ENCODE measurements around the gene MRPL44.

MRPL44 gene

DNA sequence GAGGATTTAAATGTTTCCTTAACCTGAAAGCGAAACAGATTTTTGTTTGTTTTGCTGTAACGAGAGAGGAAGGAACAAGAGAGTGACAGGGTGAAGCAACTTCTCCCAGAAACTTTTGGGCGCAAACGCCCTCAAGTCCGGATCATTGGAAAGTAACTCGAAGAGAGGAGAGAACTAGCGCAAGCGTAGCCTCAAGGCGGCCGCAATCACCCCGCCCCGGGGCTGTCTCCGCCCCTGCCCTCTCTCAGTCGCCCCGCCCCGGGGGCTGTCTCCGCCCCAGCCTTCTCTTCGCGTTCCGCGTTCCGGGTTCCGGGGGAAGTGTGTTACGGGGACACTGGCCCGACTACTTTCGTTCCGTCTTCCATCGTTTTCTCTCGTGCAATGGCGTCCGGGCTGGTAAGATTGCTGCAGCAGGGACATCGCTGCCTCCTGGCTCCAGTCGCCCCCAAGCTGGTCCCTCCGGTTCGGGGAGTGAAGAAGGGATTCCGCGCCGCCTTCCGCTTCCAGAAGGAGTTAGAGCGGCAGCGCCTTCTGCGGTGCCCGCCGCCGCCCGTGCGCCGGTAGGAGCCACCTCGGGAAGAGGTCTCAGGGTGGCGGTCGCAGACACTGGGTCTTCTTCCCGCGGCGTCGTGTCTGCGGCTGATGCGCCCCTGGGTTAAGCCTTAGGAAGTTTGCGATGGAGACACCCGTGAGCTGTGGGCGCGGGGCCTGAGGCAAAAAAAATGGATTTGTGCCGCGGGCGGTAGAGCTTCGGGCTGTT, at the start of gene MRPL44:
Gene MRPL44, plus strand, starts transcription at position 372 of the 760 bp plus-strand sequence. Its CDS starts 10 bp downstream, at position 382.
- in situ Hi-C loops (cut with MboI; ENCODE audit: low sequenced_read_pairs) = loop anchor here (25.0 kb wide), 1 partner anchor 680 kb away; no protein-coding TSS in a partner anchor

DNA sequence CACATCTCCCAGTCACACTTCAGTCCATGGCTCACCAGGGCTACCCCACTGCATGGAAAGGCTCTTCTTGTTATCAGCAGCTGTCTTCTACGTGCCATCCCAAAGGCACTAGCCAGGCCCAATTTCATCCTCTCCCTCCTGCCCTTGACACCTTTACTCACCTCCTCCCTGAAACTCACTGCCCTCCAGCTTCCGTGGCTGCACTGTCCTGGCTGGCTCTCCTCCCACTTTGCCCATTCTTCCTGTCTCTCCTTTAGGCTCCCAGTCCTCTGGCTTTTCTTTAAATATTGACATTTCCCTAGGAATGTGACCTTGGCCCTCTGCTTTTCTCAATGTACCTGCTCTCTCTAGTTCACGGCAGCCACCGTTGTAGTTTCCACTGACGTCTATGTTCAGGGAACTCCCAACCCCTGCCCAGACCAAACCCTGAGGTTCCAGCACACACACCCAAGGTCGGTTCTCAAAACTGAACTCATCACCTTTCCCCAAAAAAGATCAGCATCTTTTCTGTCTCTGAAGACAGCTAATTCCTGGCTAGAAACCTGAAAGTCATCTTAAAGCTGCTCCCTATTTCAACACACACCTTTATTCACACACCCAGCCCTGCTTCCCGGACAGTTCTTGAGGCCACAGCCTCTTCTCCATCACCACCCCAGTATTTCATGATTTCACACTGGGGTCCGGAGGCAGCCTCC, 48.8 kb upstream of the MRPL44 start:
- in situ Hi-C loops (cut with MboI; ENCODE audit: low sequenced_read_pairs) = no loop called here

DNA sequence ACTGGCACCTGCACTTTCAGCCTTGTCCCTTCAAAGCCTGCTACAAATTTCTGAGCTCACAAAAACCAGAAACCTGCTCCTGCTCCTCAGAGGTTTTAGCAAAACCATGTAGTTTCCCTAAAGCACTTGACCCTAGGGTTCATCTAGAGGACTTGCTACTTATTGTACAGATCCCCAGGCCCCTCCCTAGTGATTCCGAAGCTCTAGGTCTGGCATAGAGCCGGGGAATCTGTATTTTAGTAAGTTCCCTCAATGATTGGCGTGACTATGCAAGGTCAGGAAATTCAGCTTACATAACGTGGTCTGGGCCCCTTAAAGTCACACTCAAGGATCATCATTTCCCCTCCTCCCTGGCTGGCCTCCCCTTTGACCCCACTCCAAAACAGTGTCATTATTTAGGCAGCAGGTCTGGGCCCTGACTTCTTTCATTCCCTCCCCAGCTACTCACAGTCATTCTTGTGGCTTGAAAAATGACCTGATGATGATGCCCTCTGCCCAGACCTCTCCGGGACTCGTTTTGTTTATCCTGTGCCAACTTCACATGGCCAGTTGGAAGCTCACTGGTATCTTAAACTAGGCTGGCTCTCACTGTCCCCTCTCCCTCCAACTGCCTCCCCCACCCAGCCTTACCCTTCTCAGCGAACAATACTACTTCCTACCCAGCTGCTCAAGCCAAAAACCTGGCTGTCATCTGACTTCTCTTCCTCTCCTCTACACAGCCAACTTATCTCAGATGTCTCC, 48.1 kb upstream of the MRPL44 start:
- in situ Hi-C loops (cut with MboI; ENCODE audit: low sequenced_read_pairs) = no loop called here

DNA sequence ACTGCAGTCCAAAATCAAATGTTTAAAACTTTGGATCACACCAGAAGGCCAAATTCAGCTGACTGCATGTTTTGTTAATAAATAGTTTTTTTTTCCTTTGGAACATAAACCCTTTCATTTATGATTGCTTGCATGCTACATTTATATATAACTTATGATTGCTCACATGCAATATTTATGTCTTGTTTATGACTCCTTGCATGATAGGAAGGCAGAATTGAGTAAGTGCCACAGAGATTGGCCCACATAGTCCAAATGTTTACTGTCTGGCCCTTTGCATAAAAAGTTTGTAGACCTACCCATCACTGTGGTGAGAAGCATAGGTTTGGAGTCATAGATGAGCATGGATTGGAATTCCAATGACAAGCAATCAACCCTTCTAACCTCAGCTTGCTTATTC, 42.9 kb upstream of the MRPL44 start:
- in situ Hi-C loops (cut with MboI; ENCODE audit: low sequenced_read_pairs) = no loop called here

DNA sequence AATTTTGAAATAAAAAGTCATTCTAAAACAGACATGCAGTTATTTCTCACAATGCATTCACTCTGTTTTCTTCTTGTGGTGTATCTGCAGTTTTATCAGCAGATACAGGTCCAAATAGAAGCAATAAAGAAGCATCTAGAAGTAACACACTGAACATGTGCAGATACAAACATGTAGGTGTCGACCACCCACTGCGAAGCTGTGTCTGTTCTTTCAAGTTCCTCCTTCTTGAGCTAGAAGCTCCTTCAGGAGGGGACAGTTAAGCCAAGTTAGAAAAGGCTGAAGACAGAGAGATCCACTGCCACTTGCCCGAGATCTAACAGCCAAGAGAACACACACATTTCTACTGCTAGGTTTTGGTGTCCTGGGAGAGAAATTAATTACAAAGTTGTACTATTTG, 42.2 kb upstream of the MRPL44 start:
- in situ Hi-C loops (cut with MboI; ENCODE audit: low sequenced_read_pairs) = no loop called here

DNA sequence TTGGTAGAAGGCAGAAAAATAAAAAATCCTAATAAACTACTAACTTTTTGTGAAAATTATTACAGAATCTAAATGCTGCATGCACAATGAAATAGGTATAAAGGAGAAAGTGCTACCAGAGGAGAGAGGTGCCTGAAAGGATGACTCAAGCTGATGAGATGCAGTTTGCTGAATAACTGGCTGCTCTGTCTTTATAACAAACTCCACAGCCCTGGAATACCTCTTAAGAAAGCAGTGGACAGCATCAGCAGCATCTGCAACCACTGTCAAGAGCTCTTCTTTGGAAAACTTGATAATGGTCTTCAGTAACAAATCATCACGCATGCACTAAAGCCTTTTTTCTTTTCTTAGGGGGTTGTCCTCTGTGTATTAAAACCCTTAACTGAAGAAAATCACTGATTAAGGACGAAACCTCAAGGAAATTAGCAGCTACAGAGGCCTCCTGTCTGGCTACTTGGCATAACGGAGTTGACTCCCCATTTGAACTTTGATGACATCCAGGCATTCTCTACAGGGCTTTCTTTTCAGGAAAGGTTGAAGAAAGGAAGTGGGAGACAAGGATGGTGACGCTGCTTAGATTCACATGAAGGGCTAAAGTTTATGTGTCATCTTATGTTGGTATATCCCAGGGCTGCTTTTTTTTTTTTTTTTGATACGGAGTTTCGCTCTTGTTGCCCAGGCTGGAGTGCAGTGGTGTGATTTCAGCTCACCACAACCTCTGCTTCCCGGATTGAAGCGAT, 40.9 kb upstream of the MRPL44 start:
- in situ Hi-C loops (cut with MboI; ENCODE audit: low sequenced_read_pairs) = no loop called here

DNA sequence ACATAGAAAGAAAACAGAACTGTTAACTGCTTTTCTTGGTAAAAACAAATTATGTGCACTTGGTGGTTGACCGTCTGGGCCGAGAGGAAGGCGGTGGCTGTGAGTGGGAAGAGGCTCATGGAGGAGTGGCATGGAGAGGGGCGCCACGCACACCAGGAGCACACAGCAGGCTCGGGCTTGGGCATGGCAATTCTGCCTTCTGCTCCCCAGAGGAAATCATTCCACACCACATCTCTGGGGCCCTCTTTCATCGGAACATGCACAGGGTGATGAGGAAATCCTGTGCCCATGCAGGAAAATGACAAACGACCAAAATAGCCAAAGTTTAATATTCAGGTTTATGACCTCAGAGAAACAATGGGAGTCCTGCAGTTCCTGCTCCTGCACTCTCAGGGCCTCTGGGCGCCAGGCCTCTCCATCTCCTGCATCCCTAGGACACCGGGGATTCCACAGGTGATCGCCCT, 38.6 kb upstream of the MRPL44 start:
- in situ Hi-C loops (cut with MboI; ENCODE audit: low sequenced_read_pairs) = no loop called here

DNA sequence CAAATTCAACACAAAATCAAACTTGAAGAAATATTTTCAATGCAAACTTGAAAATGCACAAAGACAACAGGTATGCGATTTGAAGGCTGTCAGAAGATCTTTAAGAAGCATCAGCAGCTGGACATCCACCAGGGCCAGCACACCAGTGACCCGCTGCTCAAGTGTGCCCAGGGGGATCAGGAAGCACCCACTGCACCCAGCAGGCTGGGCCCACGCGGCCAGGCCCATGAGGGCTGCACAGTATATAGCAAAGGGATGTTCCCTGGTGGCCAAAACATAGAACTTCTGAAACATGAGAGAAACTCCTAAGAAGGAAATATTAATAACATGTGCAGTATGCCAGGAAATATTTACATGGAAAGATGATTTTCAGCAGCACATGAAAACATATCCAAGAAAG, 37.2 kb upstream of the MRPL44 start:
- in situ Hi-C loops (cut with MboI; ENCODE audit: low sequenced_read_pairs) = no loop called here

DNA sequence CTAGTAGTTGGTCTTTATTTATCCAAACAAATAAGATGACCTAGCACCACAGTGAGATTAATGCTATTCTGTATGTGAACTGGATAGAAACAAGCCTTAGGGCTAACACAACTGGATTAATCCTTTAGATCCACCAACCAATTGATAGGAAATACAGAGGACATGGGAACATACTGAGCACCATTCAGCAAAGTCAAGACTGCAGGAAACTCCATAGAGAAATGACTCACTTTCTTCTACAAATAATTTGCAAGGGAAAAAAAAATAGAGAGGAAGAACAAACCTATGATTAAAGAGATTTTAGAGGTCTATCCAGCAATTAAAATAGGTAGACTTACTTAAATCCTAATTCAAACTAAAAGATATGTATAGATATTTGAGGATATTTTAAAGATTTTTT, 36.1 kb upstream of the MRPL44 start:
- in situ Hi-C loops (cut with MboI; ENCODE audit: low sequenced_read_pairs) = no loop called here

DNA sequence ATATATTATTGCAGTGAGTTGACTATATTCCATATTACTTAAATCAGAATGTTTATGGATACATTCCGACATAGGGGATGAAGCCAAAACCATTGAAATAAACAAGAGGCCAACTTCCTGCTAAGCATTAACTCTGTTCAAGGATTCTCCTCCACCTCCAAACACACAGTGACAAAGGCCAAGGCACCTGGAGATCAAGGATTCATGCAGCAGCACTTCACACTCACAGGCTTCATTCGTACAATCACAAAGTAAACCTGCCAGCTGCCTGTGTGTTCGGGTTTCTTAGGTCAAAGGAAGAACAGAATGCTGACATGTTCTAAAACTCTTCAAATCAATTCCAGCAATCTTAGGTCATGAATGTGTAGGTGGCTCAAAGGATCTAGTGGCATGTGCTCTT, 35.0 kb upstream of the MRPL44 start:
- in situ Hi-C loops (cut with MboI; ENCODE audit: low sequenced_read_pairs) = no loop called here

DNA sequence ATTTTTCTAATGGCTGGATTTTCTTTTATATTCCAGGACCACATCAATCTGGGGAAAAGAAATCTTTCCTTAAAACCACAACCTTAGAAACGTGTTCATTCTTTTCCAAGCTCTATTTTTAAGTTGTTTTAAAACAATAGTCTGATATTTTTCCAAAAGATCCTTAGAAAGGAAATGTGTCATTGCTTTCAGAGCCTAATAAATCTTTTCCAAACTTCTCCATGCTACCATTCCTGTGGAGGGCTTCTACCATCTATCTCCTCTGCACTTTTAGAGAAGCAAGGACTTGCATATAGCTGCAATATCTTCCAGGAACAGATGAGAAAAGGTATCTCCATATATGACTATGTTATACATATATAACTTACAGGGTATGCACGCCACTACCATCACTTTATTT, 33.3 kb upstream of the MRPL44 start:
- in situ Hi-C loops (cut with MboI; ENCODE audit: low sequenced_read_pairs) = no loop called here

DNA sequence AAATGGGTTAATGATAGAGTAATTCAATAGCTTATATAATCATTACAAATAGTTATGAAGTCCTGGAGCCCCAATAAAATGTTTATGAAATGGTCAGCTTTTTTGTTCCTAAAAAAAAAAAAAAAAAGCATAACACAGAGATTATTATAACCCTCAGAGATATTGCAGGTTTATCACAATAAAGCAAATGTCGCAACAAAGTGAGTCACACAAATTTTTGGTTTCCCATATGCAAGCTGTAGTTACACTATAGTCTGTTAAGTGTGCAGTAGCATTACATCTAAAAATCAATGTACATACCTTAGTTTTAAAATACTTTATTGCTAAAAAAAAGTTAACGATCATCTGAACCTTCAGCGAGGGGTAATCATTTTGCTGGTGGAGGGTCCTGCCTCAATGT, 32.2 kb upstream of the MRPL44 start:
- in situ Hi-C loops (cut with MboI; ENCODE audit: low sequenced_read_pairs) = no loop called here

DNA sequence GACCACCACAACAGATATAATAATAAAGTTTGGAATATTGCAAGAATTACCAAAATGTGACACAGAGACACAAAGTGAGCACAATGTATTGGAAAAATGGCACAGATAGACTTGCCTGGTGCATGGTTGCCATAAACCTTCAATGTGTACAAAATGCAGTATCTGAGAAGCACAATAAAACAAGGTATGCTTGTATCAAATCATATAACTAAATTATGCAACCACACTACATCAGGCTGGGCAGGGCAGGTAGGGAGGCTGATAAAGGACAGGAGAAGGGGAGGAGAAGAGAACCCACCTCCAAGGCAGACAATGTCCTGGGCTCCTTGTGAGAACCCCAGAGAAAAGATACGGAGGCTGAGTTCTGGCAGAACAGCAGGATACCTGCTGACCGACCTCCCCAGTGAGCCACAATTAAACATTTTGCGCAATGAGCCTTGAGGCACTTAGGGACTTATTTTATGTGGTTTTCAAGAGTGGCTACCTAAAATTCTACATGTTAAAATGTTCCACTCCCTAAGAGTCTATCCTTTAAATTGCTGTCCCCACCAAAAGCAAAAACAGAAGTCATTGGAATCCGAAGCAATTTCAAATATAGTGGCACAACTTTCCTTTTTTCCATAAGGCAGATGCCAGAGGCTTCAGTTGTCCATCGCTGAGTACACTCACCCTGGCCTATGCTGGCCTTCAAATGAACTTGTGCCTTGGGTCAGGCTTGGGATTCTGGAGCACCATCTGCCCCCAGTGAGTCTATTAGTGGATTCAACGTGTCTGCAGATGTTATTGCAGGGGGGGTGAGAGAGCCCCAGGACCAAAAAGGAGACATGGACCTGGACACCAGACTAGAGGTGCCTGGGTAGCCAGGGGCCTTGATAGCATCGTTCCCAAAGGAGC, 28.9 kb upstream of the MRPL44 start:
- in situ Hi-C loops (cut with MboI; ENCODE audit: low sequenced_read_pairs) = no loop called here

DNA sequence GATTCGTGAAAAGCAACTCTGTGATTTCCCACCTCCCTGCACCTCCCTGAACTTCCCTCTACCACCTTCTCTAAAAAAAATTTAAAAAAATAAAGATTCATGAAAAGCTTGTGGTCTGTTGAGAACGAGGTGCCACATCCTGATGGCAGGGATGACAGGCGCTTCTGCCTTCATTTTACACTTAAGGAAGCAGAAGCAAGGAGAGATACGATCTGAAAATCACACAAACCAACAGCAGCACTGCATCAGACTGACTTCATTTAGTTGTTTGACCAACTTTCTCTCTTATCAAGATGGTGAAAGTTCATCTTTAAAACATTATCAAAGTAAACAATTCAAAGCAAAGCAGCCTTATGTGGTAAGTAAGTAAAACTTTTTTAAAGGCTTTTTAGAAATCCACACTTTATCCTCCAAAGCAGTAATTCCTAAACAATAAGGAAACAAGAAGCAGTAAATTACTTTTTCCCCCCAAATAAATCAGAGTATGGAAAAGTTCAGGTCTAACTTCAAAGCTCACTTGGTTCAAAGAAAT, 27.6 kb upstream of the MRPL44 start:
- in situ Hi-C loops (cut with MboI; ENCODE audit: low sequenced_read_pairs) = no loop called here

DNA sequence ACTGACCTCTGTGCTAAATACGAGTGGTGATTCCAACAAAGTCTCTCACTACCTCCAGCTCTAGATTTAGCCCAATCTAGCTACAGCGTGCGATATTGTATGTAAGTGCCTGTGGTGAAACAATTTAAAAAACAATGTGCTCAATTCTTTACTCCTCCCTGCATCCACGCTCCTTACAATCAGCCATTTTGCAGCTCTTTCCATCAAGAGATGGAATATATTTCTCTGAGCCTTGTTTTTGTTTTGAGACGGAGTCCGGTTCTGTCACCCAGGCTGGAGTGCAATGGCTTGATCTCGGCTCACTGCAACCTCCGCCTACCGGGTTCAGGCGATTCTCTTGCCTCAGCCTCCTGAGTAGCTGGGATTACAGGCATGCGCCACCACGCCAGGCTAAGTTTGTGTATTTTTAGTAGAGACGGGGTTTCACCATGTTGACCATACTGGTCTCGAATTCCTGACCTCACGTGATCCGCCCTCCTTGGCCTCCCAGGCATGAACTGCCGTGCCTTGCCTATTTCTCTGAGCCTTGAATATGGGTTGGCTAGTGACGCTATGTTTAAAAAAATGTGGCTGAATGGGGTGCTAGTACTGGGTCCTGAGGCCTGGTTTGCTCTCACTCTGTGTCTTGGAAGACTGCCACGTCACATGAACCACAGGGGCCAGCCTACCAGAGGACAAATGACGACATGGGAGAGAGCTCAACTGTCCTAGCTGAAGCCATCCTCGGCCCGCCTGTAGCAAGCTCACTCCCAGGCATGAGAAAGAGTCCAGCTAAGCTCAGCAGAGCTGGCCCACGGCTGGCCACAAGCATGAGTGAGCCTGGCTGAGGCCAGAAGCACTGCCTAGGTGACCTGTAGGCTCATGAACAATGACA, 26.9 kb upstream of the MRPL44 start:
- in situ Hi-C loops (cut with MboI; ENCODE audit: low sequenced_read_pairs) = no loop called here

DNA sequence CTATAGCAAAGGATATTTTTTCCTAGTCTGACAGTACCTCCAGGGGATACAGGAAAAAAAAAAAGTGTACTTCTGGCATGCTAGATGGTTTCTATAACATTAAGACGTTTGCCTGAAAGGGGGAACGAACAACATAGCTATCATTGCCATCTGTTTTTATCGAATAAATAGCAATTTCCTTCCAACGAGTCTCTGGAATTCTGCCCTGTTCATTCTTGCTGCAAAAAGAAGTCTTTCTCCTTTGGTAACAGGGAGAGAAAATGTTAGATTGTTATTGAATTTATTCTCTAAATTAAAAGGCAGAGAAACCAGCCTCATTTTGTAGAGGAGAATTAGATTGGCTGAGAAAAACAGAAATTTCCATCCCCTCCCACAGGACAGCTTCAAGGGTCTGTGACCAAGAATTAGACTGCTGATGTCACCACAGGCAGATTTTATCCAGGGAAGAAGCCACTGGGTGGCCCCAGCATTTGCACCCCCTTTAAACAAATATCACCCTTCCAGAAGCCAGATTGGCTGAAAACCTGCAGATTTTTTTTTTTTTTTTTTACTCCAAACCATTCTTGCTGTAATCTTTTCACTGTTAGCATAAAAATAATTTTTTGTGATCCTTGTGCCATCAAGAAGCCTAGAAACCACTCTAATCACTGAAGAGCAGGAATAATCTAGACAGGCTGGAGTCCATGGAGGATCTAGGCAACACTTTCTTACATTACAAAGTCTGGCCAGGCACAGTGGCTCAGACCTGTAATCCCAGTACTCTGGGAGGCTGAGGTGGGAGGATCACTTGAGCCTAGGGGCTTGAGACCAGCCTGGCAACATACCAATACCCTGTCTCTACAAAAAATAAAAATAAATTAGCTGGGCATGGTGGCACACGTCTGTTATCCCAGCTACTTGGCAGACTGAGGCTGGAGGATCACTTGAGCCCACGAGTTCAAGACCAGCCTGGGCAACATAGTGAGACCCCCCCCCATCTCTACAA, 24.2 kb upstream of the MRPL44 start:
- in situ Hi-C loops (cut with MboI; ENCODE audit: low sequenced_read_pairs) = no loop called here

DNA sequence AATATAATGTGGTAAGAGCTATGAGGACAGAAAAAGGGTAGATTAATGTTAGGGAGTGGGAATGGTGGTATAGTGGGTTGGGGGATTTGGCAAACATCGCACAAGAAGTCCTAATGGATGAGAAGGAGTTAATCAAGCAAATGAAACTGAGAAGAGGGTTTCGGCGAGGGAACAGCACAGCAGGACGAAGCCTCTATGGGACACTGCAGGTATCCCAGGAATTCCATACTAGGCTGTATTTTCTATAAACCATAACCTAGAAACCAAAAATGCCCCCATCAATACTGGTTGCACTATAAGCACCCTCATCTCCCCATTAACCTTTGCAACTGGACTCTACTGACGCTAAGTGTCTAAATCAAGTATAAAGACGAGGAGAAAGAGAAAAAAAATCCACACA, 22.4 kb upstream of the MRPL44 start:
- in situ Hi-C loops (cut with MboI; ENCODE audit: low sequenced_read_pairs) = no loop called here
